ENCODE data around the gene CCKAR. TPM values are rescaled to one million over a fixed set of nuclear protein-coding genes. Genes with fewer than 3 reads are reported as not detected.

CCKAR gene
- total and polyA plus RNA-seq, 8 donors, result 0.12 to 0.16 (median 0.15) TPM; not detected in 3

DNA sequence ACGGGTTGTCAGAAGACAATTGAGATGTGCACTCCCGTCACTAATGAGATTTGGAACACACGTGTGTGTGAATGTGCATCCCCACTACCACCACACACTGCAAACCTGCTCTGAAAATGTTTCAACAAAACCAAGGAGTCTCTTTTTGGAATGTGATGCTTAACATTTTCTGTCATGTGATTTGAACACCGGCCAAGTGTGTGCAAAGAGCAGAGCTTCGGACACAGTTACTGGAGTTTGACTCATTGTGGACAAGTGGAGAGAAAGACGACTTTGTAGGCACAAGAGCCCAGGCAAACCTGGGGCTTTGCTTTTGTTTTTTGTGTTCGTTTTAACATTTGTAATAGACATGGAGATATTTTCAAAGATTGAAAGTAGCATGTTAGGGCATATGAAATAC, 49.2 kb downstream of the CCKAR start:
- TF ChIP-seq, protein P1, sequence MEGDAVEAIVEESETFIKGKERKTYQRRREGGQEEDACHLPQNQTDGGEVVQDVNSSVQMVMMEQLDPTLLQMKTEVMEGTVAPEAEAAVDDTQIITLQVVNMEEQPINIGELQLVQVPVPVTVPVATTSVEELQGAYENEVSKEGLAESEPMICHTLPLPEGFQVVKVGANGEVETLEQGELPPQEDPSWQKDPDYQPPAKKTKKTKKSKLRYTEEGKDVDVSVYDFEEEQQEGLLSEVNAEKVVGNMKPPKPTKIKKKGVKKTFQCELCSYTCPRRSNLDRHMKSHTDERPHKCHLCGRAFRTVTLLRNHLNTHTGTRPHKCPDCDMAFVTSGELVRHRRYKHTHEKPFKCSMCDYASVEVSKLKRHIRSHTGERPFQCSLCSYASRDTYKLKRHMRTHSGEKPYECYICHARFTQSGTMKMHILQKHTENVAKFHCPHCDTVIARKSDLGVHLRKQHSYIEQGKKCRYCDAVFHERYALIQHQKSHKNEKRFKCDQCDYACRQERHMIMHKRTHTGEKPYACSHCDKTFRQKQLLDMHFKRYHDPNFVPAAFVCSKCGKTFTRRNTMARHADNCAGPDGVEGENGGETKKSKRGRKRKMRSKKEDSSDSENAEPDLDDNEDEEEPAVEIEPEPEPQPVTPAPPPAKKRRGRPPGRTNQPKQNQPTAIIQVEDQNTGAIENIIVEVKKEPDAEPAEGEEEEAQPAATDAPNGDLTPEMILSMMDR (IDR thresholded peaks at IDR 0.05), result no peak
- WGBS, 2 donors, result 47 to 51% methylated on average over 7 of the region's 7 CpGs
- DNase-seq (peak in 1 of 6 donors; percentile 11), FAIRE-seq (no peak), ATAC-seq (peak in 3 of 4 donors; percentile 35 to 49 (median 40))
- H3K9me3 ChIP-seq, result no peaks in the 10 kb centered on the region
- no peak overlapping the region for H3K27ac ChIP-seq
- intact Hi-C loops (cut with DNase I), result no loop called here
- no peaks in the 10 kb centered on the region for H3K27me3 ChIP-seq
- no peaks in the 10 kb centered on the region for H3K4me1 ChIP-seq
- H3K4me3 ChIP-seq, result no peak overlapping the region
- no peaks in the 10 kb centered on the region for H3K36me3 ChIP-seq

DNA sequence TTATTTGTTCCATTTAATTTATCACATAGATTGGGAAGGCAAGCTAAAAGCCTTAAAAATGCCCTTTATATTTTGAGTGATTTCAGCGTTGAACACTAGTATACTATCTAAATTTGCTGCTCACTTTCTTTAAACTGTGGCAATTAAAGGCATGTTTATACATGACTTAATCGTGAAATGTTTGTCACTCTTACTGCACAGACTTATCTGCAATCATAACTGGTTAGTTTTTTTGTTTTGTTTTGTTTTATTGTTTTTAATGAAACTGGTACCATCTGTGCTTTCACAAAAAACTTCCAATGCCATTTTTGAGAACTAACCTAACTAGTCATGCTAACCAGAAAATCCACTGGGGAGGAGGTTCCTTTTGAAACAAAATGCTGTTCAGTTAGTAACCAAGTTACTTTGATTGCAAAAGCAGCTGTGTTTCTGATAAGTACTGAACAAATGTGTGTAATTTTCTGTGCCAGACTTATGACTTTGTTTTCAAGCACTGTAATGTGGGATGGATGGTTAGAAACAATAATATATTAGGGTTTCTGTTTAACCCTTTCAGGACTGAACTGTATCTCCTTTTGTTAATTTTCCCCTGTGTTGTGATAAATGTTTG, 56.1 kb downstream of the CCKAR start:
- peaks cover 7 to 33% (median 11%) of the 10 kb centered on the region in 3 donors for H3K4me1 ChIP-seq
- H3K36me3 ChIP-seq, result no peaks in the 10 kb centered on the region
- H3K27ac ChIP-seq, result no peak overlapping the region
- H3K4me3 ChIP-seq, result no peak overlapping the region
- intact Hi-C loops (cut with DNase I), result no loop called here
- DNase-seq (no peak), ATAC-seq (peak; percentile 55 to 82 (median 62)), FAIRE-seq (no peak)
- TF ChIP-seq, protein P1 (IDR thresholded peaks at IDR 0.05), result no peak
- H3K27me3 ChIP-seq, result no peaks in the 10 kb centered on the region
- no peaks in the 10 kb centered on the region for H3K9me3 ChIP-seq
- WGBS, 2 donors, result 22 to 24% methylated on average over 2 of the region's 2 CpGs

DNA sequence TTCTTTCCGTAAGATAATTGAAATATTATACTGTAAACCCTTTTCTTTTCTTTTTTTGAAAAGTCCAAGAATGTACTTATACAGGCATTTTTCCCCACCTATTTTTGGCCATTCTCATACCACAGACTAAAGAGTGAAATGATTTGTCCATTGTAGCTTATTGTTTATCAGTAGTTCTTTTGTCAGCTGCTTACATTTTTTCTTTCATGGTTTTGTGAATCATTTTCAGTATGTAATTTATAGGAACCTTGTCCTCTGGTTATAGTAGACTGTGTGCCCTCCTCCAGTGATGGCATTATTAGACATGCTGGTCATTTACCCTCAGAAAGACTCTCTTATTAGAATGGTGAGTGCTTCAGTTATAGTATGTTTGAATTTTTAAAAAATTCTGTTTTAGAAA, 56.7 kb downstream of the CCKAR start:
- H3K4me1 ChIP-seq, result peaks cover 11 to 34% (median 13%) of the 10 kb centered on the region in 3 donors
- FAIRE-seq (no peak), DNase-seq (no peak), ATAC-seq (peak in 3 of 4 donors; percentile 7 to 24 (median 8))
- H3K9me3 ChIP-seq, result no peaks in the 10 kb centered on the region
- intact Hi-C loops (cut with DNase I), result no loop called here
- H3K27me3 ChIP-seq, result no peaks in the 10 kb centered on the region
- H3K27ac ChIP-seq, result no peak overlapping the region
- H3K4me3 ChIP-seq, result no peak overlapping the region
- H3K36me3 ChIP-seq, result no peaks in the 10 kb centered on the region
- TF ChIP-seq, protein P1 (IDR thresholded peaks at IDR 0.05), result no peak
- 64 to 68% methylated on average over 1 of the region's 1 CpG for WGBS, 2 donors

DNA sequence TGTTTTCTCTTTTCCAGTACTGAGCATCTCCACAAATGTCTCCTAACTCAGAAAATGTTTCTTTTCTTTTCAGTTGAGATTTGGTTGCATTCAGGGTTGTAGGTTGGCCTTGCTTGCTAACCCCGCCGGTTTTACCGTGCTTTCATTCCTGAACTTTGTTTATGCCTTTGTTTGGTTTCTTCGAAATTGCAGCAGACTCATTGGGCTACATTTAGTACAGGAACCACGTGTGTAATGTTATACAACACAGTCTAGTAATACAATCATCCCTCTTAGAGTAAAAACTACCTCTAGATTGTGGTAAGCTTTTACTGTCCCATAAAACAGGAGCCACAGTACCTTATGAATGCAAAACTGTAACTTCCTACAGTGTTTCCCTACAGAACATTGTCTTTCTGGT, 57.9 kb downstream of the CCKAR start:
- Histone ChIP-seq H3K36me3 (no peaks in the 10 kb centered on the region), H3K4me3 (no peak overlapping the region), H3K4me1 (peaks cover 11 to 34% (median 23%) of the 10 kb centered on the region in 3 donors), H3K27ac (peak overlapping the region in 3 of 4 donors; percentile 1 to 44 (median 14)), H3K27me3 (no peaks in the 10 kb centered on the region), H3K9me3 (no peaks in the 10 kb centered on the region)
- intact Hi-C loops (cut with DNase I), result no loop called here
- 28 to 31% methylated on average over 5 of the region's 5 CpGs for WGBS, 2 donors
- no peak for DNase-seq
- no peak for FAIRE-seq
- TF ChIP-seq, protein P1 (IDR thresholded peaks at IDR 0.05), result no peak
- peak in 1 of 4 donors; percentile 31 for ATAC-seq

DNA sequence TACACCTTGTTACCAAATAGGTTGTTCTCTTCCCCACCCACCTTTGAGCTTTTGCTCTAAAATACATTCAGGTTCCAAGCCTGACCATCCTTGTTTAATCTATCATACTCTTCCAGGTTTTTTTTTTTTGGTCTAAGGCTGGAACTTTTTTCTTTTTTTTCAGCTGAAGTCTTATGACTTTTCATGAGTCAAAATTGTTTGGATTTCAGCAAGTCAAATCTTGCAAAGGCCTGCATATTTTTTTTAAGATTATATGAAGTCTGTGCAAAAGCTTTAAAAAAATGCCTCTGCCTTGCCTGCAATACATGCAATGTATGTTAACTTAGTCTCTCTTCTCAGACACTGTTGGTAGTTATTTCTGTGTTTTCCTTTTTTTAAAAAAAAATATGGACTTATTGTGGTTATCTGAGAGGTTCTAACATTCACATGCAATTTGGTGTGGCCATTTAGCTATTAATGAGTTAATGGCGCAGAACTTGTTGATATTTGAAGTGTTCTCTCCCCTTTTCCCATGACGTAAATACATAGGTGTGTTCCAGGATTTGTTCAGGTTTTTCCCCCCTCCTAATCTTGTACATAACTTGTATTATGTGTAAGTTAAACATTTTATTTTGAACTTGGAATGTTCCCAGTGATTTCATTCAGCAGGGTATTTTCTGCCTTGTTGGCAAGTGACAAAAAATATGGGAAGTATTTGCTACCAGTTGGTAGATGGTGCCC, 58.7 kb downstream of the CCKAR start:
- H3K36me3 ChIP-seq, result no peaks in the 10 kb centered on the region
- WGBS, 2 donors, result 28 to 40% methylated on average over 2 of the region's 2 CpGs

More for the DNA sequence above, 58.7 kb downstream of the CCKAR start:
- ATAC-seq (no peak), FAIRE-seq (no peak), DNase-seq (no peak)
- H3K4me1 ChIP-seq, result peaks cover 11 to 34% (median 31%) of the 10 kb centered on the region in 3 donors
- no peaks in the 10 kb centered on the region for H3K9me3 ChIP-seq
- intact Hi-C loops (cut with DNase I), result no loop called here
- no peaks in the 10 kb centered on the region for H3K27me3 ChIP-seq
- TF ChIP-seq, protein P1 (IDR thresholded peaks at IDR 0.05), result no peak
- H3K4me3 ChIP-seq, result no peak overlapping the region
- peak overlapping the region in 1 of 4 donors; percentile 44 for H3K27ac ChIP-seq

Data from pancreas (tissue), 10 donors.